GM23248 (cell line): ENCODE measurements around the gene PRIMA1.

Source experiments
- EZH2 ChIP-seq: fragments of 200-600 bp; sonication (generic); IDR thresholded peaks from 2 replicates; pipeline ENCODE4 v1.6.1; 2018; ENCODE audit warnings: antibody characterized with exemption, mild to moderate bottlenecking; ENCODE audit not compliant: insufficient read depth, poor library complexity, severe bottlenecking
- EZH2phosphoT487 ChIP-seq: fragments of 200-600 bp; sonication (generic); IDR thresholded peaks from 2 replicates; pipeline ENCODE4 v1.6.1; 2018; ENCODE audit warnings: antibody characterized with exemption, moderate library complexity, mild to moderate bottlenecking, low read depth; ENCODE audit not compliant: insufficient read depth

- TF ChIP-seq EZH2 (no peak), EZH2phosphoT487 (no peak)
Measured at GRCh38 chr14:93784878-93785277, 3.4 kb downstream of the PRIMA1 start.
